NK-92 treated with Interleukin-12 subunit alpha and Interleukin-12 subunit beta, amount 100 ng/mL, for 24 hours (cell line): Measurements from ENCODE around the gene DDIT3.
"Not testable (repeated sequence)": the region's sequence is repeated elsewhere in the genome, so short reads cannot be mapped to it uniquely, and the experiment has no call there.

Source experiments
- DNase-seq: peaks from one replicate; lab custom pipeline; 2025; lab: John Stamatoyannopoulos, UW

The DDIT3 gene

GRCh38 chr12:57525615-57526383 lies 5.5 kb upstream of the DDIT3 start:
- DNase-seq, result no peak

- no peak for DNase-seq
These were observed 4.7 kb upstream of the DDIT3 start for GRCh38 chr12:57524814-57525614.

GRCh38 chr12:57523706-57524614 lies 3.6 kb upstream of the DDIT3 start:
- no peak for DNase-seq

DNA sequence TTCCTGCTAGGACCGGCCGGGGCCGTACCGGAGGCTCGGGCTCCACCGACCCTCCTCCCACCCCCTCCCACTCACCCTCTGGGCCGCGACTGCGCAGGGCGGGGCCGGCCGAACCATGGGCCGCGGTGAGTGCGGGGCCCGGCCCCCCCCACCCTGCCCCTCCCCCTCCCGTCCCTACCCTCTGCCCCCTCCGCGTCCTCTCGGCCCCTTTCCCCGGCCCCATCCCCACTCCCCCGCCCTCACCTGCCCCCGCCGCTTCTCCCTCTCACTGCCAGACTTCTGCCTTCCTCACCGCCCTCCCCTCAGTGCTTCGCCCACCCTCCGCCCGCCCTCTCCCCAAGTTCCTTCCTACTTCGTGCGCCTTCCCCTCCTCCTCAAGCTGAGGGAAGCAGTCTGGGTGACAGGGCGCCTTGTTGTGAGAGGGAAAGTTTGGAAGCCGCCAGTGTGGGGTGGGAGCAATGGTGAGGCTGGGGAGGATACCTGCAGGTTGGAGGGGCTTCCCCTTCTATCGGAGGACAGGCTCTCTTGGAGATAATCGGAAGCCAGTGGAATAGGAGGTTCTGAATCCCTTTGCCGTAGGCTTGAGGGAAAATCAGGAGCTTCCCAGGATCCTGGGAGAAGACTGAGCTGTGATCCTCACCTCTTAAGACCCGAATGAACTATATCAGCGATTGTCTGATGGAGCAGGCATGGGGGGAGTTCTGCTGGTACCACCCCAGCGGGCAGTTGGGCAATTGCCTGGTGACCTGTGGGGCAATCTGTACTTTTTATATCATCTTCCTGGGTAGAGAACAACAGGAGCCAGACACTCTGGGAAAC lies 2.8 kb upstream of the DDIT3 start:
- no peak for DNase-seq

- DNase-seq, result peak; percentile 92
These were observed 1.9 kb upstream of the DDIT3 start, which contains the start of gene MBD6 for GRCh38 chr12:57522011-57522886. Gene MBD6 (plus strand): TSS chr12:57522824. CDS start chr12:57524304, 1,480 bp downstream.

DNA sequence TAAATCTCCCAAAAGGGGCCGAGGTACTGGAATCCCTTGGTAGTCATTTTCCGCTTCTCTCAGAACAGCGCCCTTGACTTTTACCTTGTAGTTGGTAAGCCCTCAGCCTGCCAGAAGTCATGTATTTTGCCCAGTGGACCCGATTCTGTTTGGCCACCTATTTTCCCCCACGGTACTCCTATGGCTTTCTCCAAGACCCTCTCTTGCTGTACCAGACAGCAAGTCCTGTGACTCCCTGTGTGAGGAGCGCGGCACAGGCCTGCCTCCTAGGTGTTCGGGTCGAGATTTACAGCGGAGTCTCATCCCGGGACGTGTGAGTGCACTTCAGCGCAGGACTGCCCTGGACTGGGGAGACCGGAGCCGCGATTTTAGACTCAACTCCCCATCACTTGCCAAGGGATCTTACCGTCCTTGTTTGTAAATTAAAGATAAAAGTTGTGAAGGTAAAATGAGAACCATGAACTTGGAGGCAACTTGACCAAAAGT lies 1.3 kb upstream of the DDIT3 start:
- DNase-seq, result no peak

- DNase-seq, result peak; percentile 45
These were observed 590 bp downstream of the DDIT3 start for GRCh38 chr12:57519796-57520052.

DNA sequence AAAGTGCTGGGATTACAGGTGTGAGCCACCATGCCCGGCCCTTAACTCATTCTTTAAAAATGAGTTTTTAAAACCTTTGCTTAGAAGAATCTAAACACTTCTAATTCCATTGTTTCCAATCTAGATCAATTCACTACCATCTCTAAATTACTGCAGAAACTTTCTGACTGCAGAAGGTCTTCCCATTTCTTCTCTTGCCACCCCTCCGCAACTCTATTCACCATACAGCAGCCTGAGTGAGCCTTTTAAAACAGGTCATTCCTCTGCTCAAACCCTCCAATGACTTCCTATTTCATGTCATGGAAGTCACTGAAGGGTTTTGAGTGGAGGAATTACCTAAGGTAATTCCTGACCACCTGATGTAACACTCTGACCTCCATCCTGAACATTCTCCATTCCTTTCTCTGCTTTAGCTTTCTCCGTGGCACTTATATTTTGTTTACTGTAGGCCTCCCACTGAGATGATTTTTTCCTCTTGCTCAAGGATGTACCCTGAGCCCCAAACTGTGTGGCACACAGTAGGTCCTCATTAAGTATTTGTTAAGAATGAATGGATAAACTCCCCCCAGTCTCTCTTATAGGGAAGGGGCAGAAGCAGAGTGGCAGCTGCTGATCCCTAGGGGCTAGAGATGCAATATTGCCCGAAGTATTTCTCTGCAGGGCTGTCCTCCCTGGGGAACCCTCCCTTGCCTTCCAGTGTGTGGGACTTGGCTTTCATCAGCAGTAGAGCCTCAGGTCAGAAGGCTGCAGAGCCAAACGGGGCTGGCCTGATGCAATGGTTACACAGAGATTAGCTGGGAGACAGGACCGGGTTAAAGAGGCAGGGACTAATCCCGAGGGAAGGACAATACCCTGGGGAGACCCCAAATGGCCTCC lies 1.2 kb downstream of the DDIT3 start:
- no peak for DNase-seq

- DNase-seq, result no peak
These were observed 2.0 kb downstream of the DDIT3 start for GRCh38 chr12:57518176-57518919.

DNA sequence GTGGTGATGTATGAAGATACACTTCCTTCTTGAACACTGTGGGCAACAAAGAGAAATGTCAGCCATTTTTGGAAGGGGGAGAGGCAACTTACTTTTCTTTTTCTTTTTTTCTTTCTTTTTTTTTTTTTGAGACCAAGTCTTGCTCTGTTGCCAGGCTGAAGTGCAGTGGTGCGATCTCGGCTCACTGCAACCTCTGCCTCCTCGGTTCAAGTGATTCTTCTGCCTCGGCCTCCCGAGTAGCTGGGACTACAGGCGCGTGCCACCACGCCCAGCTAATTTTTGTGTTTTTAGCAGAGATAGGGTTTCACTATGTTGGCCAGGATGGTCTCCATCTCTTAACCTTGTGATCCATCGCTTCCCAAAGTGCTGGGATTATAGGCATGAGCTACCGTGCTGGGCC lies 2.6 kb downstream of the DDIT3 start:
- not testable (repeated sequence) for DNase-seq

GRCh38 chr12:57517187-57517586 lies 3.1 kb downstream of the DDIT3 start:
- no peak for DNase-seq

- DNase-seq, result no peak
These were observed 3.6 kb downstream of the DDIT3 start for GRCh38 chr12:57516617-57517153.

DNA sequence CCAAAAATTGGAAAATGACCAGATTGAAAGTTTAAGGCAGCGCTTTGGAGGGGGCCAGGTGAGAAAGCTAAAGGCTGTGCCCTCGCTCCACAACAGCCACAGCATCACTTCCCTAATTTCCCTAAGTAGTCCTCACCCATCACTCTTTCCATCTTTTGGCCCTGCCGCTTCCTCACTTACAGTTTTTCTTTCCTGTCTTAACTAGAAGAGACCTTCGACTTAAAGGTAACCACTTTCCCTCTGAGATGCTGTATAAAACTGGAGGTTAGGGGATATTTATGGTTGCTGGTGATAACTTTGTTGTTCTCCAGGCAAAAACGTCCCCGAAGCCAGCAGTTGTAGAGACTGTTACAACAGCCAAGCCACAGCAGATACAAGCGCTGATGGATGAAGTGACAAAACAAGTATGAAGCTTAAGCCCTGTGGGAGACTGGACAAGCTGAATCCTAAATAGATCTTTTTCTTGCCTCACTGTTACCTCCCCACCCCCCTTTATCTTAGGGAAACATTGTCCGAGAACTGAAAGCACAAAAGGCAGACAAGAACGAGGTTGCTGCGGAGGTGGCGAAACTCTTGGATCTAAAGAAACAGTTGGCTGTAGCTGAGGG lies 4.3 kb downstream of the DDIT3 start:
- no peak for DNase-seq

DNA sequence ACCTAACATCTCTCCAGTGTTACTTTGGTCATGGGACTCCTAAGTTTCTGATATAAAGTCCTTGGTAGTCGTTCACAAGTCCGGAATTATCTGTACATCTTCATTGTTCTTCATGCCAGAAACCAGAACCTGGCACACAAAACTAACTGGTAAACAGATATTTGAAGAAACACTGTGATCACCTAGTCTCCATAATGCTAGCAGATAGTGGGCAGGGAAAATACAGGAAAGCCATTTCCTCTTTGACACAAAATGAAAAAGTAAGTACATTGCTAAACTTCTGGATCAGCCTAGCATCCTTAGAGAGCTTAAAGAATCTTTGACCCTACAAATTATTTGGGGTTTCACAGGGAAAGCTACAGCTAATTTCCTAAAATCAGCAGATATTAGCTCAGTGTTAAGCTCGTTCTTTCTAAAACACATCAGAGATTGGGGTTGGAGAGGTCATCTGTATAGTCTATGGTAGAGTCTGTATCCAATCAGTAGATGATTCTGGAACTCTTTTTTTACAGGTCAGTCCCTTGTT lies 4.8 kb downstream of the DDIT3 start:
- no peak for DNase-seq

DNA sequence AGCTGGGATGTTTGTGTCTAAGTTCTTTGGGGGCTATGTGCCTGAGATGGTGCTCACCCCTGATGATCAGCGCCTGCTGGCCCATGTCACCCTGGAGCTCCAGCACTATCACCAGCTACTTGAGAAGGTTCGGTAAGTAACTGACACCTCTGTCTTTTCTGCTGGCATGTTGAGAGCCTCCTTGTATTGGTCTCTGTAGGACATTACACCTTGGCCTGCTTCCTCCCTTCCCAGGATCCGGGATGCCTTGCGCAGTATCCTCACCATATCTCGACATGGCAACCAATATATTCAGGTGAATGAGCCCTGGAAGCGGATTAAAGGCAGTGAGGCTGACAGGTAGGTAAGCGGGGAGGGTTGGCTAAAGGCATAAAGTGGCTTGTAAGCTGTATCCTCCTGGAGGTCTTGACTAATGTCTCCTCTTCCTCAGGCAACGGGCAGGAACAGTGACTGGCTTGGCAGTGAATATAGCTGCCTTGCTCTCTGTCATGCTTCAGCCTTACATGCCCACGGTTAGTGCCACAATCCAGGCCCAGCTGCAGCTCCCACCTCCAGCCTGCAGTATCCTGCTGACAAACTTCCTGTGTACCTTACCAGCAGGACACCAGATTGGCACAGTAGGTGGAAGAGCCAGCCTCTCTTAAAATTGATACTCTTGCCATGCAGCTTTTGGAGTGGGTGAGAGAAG lies 5.5 kb downstream of the DDIT3 start:
- DNase-seq, result no peak

DNA sequence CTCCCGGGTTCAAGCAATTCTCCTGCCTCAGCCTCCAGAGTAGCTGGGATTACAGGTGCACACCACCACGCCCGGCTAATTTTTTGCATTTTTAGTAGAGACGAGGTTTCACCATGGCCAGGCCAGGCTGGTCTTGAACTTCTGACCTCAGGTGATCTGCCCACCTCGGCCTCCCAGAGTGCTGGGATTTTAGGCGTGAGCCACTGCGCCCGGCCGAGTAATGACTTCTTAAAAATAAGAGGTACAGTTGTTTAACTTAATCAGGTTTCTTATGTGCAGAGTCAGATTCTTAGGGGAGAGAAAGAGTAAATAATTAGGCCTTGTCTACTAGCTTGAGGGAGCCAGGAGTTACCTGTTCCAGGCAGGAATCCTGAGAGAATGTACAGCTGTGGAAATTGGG lies 6.1 kb downstream of the DDIT3 start:
- DNase-seq, result not testable (repeated sequence)

GRCh38 chr12:57513677-57514076 lies 6.6 kb downstream of the DDIT3 start:
- not testable (repeated sequence) for DNase-seq
